K562 (cell line): ENCODE results near the gene IFNA2. TPM values are rescaled to one million over a fixed set of nuclear protein-coding genes. Genes with fewer than 3 reads are reported as not detected.

Experiments used
- ATAC-seq: fragments of 200-7000 bp; cut with Tn5 transposase; 3 replicates; pipeline ENCODE4 v1.9.1; 2020; ENCODE audit warnings: moderate library complexity
- BruUV-seq: library from RNA; stranded (reverse); fragments of 400-500 nt; replicated peaks from 2 replicates; lab custom pipeline; 2021; lab: Mats Ljungman, UMichigan
- CTCF ChIA-PET: fragments of 300-600 bp; formaldehyde crosslinking; extraction: SDS; loops from one replicate; lab custom pipeline; 2021; ENCODE audit warnings: low intra/inter-chr PET ratio; lab: Yijun Ruan, JAX
- POLR2A ChIA-PET: fragments of 300-600, 350-650 bp; sonication (Branson Sonifier 250); formaldehyde crosslinking; extraction: SDS; loops from one replicate; lab custom pipeline; 2021; ENCODE audit warnings: antibody characterized with exemption, inconsistent platforms; lab: Yijun Ruan, JAX
- DNase-seq, 4 experiments: peaks; one replicate each; pipeline versions ENCODE4 v3.0.0 to v3.0.0-alpha.2; 2011 to 2018; ENCODE audit warnings: low spot score in 3 of 4, mixed read lengths in 3 of 4; ENCODE audit errors: extremely low read depth in 1 of 4
- FAIRE-seq: peaks from 2 replicates; lab custom pipeline; 2011; peaks lifted over from hg19 to GRCh38; lab: Jason Lieb, UNC
- H2AFZ ChIP-seq: 2 replicates; pipeline ENCODE4 v1.6.0; 2011; ENCODE audit warnings: low read depth, low read length, control low read depth, inconsistent platforms
- H3K27ac ChIP-seq: fragments of 200-600 bp; 3 replicates; pipeline ENCODE4 v1.8.0; 2011; ENCODE audit warnings: low read depth, mild to moderate bottlenecking, control low read depth, inconsistent platforms, low read length, moderate library complexity, mixed read lengths; ENCODE audit errors: extremely low read depth
- H3K27me3 ChIP-seq, 2 experiments: fragments of 300-600 bp in 1 of 2; 2 replicates in 1 of 2; 3 replicates in 1 of 2; pipeline versions ENCODE4 v1.6.0 to v1.8.0; 2011; ENCODE audit warnings: inconsistent platforms in 2 of 2, low read length in 2 of 2, mild to moderate bottlenecking in 1 of 2, mixed read lengths in 1 of 2, moderate library complexity in 1 of 2; ENCODE audit not compliant: control insufficient read depth in 2 of 2, insufficient read depth in 2 of 2
- H3K36me3 ChIP-seq: fragments of 300-600 bp; 3 replicates; pipeline ENCODE4 v1.8.0; 2011; ENCODE audit warnings: mild to moderate bottlenecking, low read length, inconsistent platforms; ENCODE audit not compliant: control insufficient read depth, insufficient read depth
- H3K4me1 ChIP-seq, 2 experiments: fragments of 200-600 bp in 1 of 2; replicated peaks in 1 of 2; 2 replicates in 1 of 2; 3 replicates in 1 of 2; pipeline versions ENCODE4 v1.5.1 to v1.8.0; 2011; ENCODE audit warnings: inconsistent platforms in 2 of 2, low read length in 2 of 2, mild to moderate bottlenecking in 1 of 2, mixed read lengths in 1 of 2, moderate library complexity in 1 of 2; ENCODE audit not compliant: control insufficient read depth in 2 of 2, insufficient read depth in 2 of 2
- H3K4me2 ChIP-seq: 2 replicates; pipeline ENCODE4 v1.6.1; 2011; ENCODE audit warnings: low read length, control low read depth, inconsistent platforms, mixed read lengths; ENCODE audit not compliant: insufficient read depth
- H3K4me3 ChIP-seq: fragments of 200-600 bp; sonication (generic), shearing (Covaris generic); 2 replicates; pipeline ENCODE4 v1.5.1; 2016; ENCODE audit warnings: control low read depth, inconsistent platforms
- H3K79me2 ChIP-seq: fragments of 200-600 bp; 3 replicates; pipeline ENCODE4 v1.8.0; 2011; ENCODE audit warnings: low read length, inconsistent platforms; ENCODE audit not compliant: control insufficient read depth, insufficient read depth
- H3K9ac ChIP-seq, 2 experiments: 2 replicates each; pipeline versions ENCODE4 v1.6.0 to v1.6.1; 2011; ENCODE audit warnings: low read depth in 2 of 2, low read length in 2 of 2, control low read depth in 1 of 2, inconsistent platforms in 1 of 2, mild to moderate bottlenecking in 1 of 2, mixed read lengths in 1 of 2; ENCODE audit not compliant: insufficient read depth in 1 of 2
- H3K9me1 ChIP-seq: one replicate; pipeline ENCODE4 v1.6.0; 2011; ENCODE audit warnings: inconsistent platforms, mild to moderate bottlenecking, low read length, moderate library complexity; ENCODE audit not compliant: control insufficient read depth, insufficient read depth
- H3K9me3 ChIP-seq: replicated peaks from 2 replicates; pipeline ENCODE4 v1.5.1; 2011; ENCODE audit warnings: low read depth, low read length, inconsistent platforms; ENCODE audit not compliant: control insufficient read depth, insufficient read depth
- H4K20me1 ChIP-seq: replicated peaks from 2 replicates; pipeline ENCODE4 v1.6.1; 2011; ENCODE audit warnings: low read length, inconsistent platforms, mixed read lengths; ENCODE audit not compliant: control insufficient read depth, insufficient read depth
- ASH1L ChIP-seq: fragments of 450-650 bp; IDR thresholded peaks from 2 replicates; pipeline ENCODE4 v1.6.1; 2018; ENCODE audit warnings: borderline replicate concordance, mild to moderate bottlenecking, low read depth; ENCODE audit not compliant: partially characterized antibody
- CCNT2 ChIP-seq: IDR thresholded peaks from 2 replicates; pipeline ENCODE4 v1.6.1; 2011; ENCODE audit warnings: borderline replicate concordance, low read depth, mild to moderate bottlenecking, moderate library complexity, mixed read lengths, low read length; ENCODE audit not compliant: insufficient read length; ENCODE audit errors: extremely low read depth
- CHAMP1 ChIP-seq: fragments of 450-650 bp; IDR thresholded peaks from 2 replicates; pipeline ENCODE4 v1.6.1; 2016; ENCODE audit warnings: mild to moderate bottlenecking
- ELF4 ChIP-seq: fragments of 450-650 bp; formaldehyde crosslinking; IDR thresholded peaks from 2 replicates; pipeline ENCODE4 v1.4.0; 2022; ENCODE audit warnings: missing genetic modification characterization
- EWSR1 ChIP-seq: fragments of 450-650 bp; IDR thresholded peaks from 2 replicates; pipeline ENCODE4 v1.6.1; 2018; ENCODE audit warnings: borderline replicate concordance, mild to moderate bottlenecking, low read depth, moderate library complexity; ENCODE audit not compliant: partially characterized antibody
- HCFC1 ChIP-seq: IDR thresholded peaks from 2 replicates; pipeline ENCODE4 v1.6.1; 2012; ENCODE audit warnings: low read depth, low read length, improper control_type of control experiment
- HOMEZ ChIP-seq: fragments of 250-450 bp; sonication (Bioruptor Pico); IDR thresholded peaks from 2 replicates; pipeline ENCODE4 v1.4.0; 2020; ENCODE audit warnings: mild to moderate bottlenecking, moderate library complexity
- NONO ChIP-seq, 2 experiments: fragments of 200-400 bp in 1 of 2; fragments of 450-650 bp in 1 of 2; formaldehyde crosslinking in 1 of 2; IDR thresholded peaks; 2 replicates each; pipeline ENCODE4 v1.6.1; 2017; ENCODE audit warnings: low read depth in 2 of 2, mild to moderate bottlenecking in 2 of 2, moderate library complexity in 2 of 2, low read length in 1 of 2
- PML ChIP-seq: IDR thresholded peaks from 2 replicates; pipeline ENCODE4 v1.6.1; 2012; ENCODE audit warnings: low read length, inconsistent platforms
- SNIP1 ChIP-seq: fragments of 450-650 bp; IDR thresholded peaks from 2 replicates; pipeline ENCODE4 v1.7.1; 2017; ENCODE audit warnings: low read depth, mild to moderate bottlenecking
- THRAP3 ChIP-seq: fragments of 450-650 bp; IDR thresholded peaks from 2 replicates; pipeline ENCODE4 v1.6.1; 2016; ENCODE audit warnings: mild to moderate bottlenecking, inconsistent platforms, borderline replicate concordance
- ZFP30 ChIP-seq: fragments of 250-450 bp; sonication (Bioruptor Pico); IDR thresholded peaks from 2 replicates; pipeline ENCODE4 v1.8.0; 2022; ENCODE audit warnings: moderate library complexity, mild to moderate bottlenecking, inconsistent platforms, borderline replicate concordance
- ZFPM2 ChIP-seq: fragments of 250-450 bp; sonication (Bioruptor Pico); IDR thresholded peaks from 2 replicates; pipeline ENCODE4 v1.5.1; 2022; ENCODE audit warnings: mild to moderate bottlenecking
- ZNF134 ChIP-seq: fragments of 250-450 bp; sonication (Bioruptor Pico); conservative IDR thresholded peaks from 2 replicates; pipeline ENCODE4 v1.4.0; 2020
- ZNF384 ChIP-seq: IDR thresholded peaks from 2 replicates; pipeline ENCODE4 v1.6.1; 2012; ENCODE audit warnings: low read depth, low read length, improper control_type of control experiment
- ZNF766 ChIP-seq: fragments of 200-800 bp; sonication (Bioruptor generic); conservative IDR thresholded peaks from 2 replicates; pipeline ENCODE4 v1.6.1; 2016; ENCODE audit warnings: missing genetic modification characterization, missing compliant biosample characterization
- WGBS: fragments of 100-300 bp; shearing (Covaris generic); methylation state at CpG from one replicate; pipeline ENCODE4 v1.1.6; 2016; ENCODE audit warnings: low coverage, mixed read lengths; ENCODE audit not compliant: insufficient coverage; ENCODE audit errors: missing lambda C conversion rate; 5-methylcytosine and 5-hydroxymethylcytosine counted together
- in situ Hi-C: fragments of 300-500 bp; cut with MboI; formaldehyde crosslinking; loops from 4 replicates; pipeline ENCODE4 v1.15.0; 2018; ENCODE audit warnings: inconsistent platforms, mixed read lengths
- intact Hi-C: fragments of 100-400 bp; cut with micrococcal nuclease; formaldehyde crosslinking; loops from 2 replicates; pipeline ENCODE4 v1.14.2; 2022
- polyA plus RNA-seq, 8 experiments: library from polyadenylated mRNA; depleted of rRNA in 4 of 8; stranded (reverse) in 5 of 8; unstranded in 3 of 8; fragments of >200 nt; fragmentation: Nextera tagmentation in 2 of 8; fragmentation: Illumina TruSeq in 1 of 8; extraction: Ambion mirVana in 2 of 8; extraction: Trizol in 1 of 8; gene quantifications; 2 replicates each; pipeline versions ENCODE4 v1.2.1 to v1.2.3, GENCODE V29; 2011 to 2014; ENCODE audit warnings: inconsistent platforms in 1 of 8, missing spikeins in 1 of 8
- total RNA-seq, 7 experiments: library from RNA; depleted of rRNA in 6 of 7; stranded (reverse); fragments of >200 nt in 6 of 7; fragmentation: Illumina TruSeq in 2 of 7; extraction: Trizol in 2 of 7; gene quantifications; 2 replicates each; pipeline versions ENCODE4 v1.2.1 to v1.2.3, GENCODE V29; 2011 to 2021; ENCODE audit warnings: low replicate concordance in 1 of 7
- TF ChIP-seq, protein P1 (sequence below): sonication (generic); formaldehyde crosslinking; IDR thresholded peaks from 2 replicates; pipeline ENCODE4 v1.8.0; 2022; ENCODE audit warnings: mild to moderate bottlenecking, missing genetic modification reagents

Gene IFNA2
- total and polyA plus RNA-seq, 9 of the 15 experiments (the other 6 are each of a cell fraction or from before 2014, with no cell fraction given), result not detected

GRCh38 chr9:21398955-21399489 is 13.8 kb upstream of the IFNA2 start:
- CTCF ChIA-PET, result no interaction called here
- TF ChIP-seq HCFC1 (no peak), CHAMP1 (no peak), ASH1L (no peak), HOMEZ (no peak), ZFPM2 (CRISPR knock-in tag) (no peak), SNIP1 (no peak), ELF4 (no peak), ZNF766 (CRISPR knock-in tag) (no peak), ZNF384 (no peak), EWSR1 (no peak), THRAP3 (no peak), NONO (IDR thresholded peaks at IDR 0.05; ENCODE audit: low read depth in 2 of 2, low read length in 1 of 2) (no peak), CCNT2 (no peak), ZNF134 (CRISPR knock-in tag) (no peak), PML (no peak), ZFP30 (CRISPR knock-in tag) (no peak)
- TF ChIP-seq, protein P1, sequence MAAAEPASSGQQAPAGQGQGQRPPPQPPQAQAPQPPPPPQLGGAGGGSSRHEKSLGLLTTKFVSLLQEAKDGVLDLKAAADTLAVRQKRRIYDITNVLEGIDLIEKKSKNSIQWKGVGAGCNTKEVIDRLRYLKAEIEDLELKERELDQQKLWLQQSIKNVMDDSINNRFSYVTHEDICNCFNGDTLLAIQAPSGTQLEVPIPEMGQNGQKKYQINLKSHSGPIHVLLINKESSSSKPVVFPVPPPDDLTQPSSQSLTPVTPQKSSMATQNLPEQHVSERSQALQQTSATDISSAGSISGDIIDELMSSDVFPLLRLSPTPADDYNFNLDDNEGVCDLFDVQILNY (CRISPR knock-in tag), result no peak

More at GRCh38 chr9:21398955-21399489, 13.8 kb upstream of the IFNA2 start:
- in situ Hi-C loops (no loop called here), intact Hi-C loops (no loop called here)
- no peak overlapping the region for H3K27ac ChIP-seq
- H3K36me3 ChIP-seq, result no peaks in the 10 kb centered on the region
- no CpG with 5 or more reads among the region's 5 CpGs for WGBS
- FAIRE-seq (no peak), DNase-seq (no peak), ATAC-seq (no peak)
- POLR2A ChIA-PET, result no interaction called here
- no peaks in the 10 kb centered on the region for H4K20me1 ChIP-seq
- no peak overlapping the region for H3K4me2 ChIP-seq
- no peaks in the 10 kb centered on the region for H3K9me3 ChIP-seq
- no peaks in the 10 kb centered on the region for H3K4me1 ChIP-seq
- no peaks in the 10 kb centered on the region for H3K79me2 ChIP-seq
- H3K27me3 ChIP-seq, result no peaks in the 10 kb centered on the region
- BruUV-seq, result no TSS peak
- H2AFZ ChIP-seq, result no peak overlapping the region
- H3K9ac ChIP-seq, result no peak overlapping the region
- H3K9me1 ChIP-seq, result no peaks in the 10 kb centered on the region
- H3K4me3 ChIP-seq, result no peak overlapping the region
